ENCODE results near the gene COL16A1.

Gene COL16A1

GRCh38 chr1:31647106-31647505, 56.7 kb downstream of the COL16A1 start:
- no peak for DNase-seq (ENCODE audit: low read depth)

DNA sequence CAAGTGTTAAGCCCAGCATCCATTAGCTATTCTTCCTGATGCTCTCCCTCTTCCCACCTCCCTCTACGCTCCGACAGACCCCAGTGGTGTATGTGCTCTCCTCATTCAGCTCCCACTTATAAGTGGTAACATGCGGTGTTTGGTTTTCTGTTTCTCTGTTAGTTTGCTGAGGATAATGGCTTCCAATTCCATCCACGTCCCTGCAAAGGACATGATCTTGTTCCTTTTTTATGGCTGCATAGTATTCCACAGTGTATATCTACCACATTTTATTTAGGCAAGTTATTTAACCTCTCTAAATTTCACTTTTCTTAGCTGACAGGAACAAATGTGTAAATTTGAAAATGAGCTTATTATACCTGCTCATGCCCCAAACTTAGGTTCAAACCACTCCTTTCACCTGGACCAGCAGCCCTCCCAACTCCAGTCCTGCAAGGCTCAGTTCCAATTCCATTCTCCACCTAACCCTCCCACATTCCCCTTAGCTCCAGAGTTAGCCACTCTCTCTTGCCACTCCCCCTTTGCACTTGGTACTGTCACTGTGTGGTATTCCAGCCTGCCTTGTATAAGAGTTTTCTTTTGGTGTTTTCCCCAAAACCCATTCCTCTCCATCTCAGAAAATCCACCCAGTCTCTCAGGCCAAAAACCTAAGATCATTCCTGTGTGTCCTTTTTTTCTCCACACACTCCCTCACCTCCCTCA, 57.4 kb downstream of the COL16A1 start:
- DNase-seq (ENCODE audit: low read depth), result no peak

DNA sequence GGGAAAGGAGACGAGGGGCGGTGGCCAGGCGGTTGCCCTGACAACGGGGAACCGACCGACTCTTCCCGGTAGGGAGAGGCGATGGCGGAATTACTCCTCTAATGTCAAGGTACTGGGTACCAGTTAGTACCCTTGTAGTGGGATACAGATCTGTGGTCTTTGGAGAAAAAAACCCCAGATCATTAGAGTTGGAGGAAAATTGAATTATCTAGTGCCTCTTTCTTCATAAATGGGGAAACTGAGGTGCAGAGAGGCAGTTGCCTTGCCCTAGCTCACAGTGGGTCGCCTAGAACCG, 58.6 kb downstream of the COL16A1 start:
- no peak for DNase-seq (ENCODE audit: low read depth)

- DNase-seq (ENCODE audit: low read depth), result peak; percentile 98
Observed at GRCh38 chr1:31644560-31645273, 59.1 kb downstream of the COL16A1 start, which contains the start of gene PEF1. TSS of gene PEF1 (minus strand) at chr1:31644876. CDS start at chr1:31644864, 12 bp downstream.

DNA sequence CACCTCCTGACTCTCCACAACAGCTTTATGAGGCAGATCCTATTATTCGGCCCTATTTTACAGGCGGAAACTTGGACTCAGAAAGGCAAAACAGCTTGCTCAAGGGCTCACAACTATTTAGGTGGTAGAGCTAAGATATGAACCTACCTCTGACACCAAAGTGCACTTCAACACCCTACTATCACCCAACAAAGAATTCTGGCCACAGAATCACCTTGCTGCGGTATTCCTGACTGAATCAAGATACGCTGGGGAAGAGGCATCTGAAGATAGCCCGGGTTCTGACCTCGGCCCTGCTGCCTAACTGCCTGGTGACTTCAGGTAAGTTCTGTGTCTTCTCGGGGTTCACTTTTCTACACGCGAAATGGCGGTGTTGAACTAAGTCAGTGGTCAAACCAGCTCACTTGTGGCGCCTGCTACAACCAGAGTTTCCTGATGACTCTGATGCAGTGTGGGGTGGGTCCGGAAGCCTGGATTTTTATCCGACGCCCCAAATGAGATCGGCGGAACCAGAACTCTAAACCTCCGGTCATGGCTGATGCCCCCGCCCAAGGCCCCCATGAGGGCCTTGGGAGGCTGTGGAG, 59.7 kb downstream of the COL16A1 start:
- no peak for DNase-seq (ENCODE audit: low read depth)

DNA sequence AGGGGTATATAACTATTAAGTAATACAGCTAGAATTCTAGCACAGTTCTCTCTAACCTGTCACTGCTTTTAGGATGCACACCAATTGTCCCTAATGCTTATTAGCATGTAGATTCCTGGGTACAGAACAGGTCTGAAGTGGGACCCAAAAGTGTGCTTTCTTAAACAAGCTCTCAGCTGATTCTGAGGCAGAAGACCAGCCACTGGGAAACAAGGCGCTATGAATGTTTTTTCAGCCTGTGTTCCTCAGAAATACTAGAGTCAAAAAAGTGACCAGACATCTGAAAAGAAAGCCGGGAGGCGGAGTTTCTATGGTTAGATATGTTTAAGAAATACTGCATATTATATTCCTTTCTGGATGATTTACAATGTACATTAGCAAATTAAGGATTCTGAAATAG, 60.9 kb downstream of the COL16A1 start:
- no peak for DNase-seq (ENCODE audit: low read depth)

GRCh38 chr1:31642366-31642765, 61.5 kb downstream of the COL16A1 start:
- DNase-seq (ENCODE audit: low read depth), result no peak

GRCh38 chr1:31640964-31641363, 62.9 kb downstream of the COL16A1 start:
- no peak for DNase-seq (ENCODE audit: low read depth)

GRCh38 chr1:31640179-31640578, 63.6 kb downstream of the COL16A1 start:
- no peak for DNase-seq (ENCODE audit: low read depth)

- DNase-seq (ENCODE audit: low read depth), result peak; percentile 73
Observed at GRCh38 chr1:31639543-31639942, 64.3 kb downstream of the COL16A1 start.

DNA sequence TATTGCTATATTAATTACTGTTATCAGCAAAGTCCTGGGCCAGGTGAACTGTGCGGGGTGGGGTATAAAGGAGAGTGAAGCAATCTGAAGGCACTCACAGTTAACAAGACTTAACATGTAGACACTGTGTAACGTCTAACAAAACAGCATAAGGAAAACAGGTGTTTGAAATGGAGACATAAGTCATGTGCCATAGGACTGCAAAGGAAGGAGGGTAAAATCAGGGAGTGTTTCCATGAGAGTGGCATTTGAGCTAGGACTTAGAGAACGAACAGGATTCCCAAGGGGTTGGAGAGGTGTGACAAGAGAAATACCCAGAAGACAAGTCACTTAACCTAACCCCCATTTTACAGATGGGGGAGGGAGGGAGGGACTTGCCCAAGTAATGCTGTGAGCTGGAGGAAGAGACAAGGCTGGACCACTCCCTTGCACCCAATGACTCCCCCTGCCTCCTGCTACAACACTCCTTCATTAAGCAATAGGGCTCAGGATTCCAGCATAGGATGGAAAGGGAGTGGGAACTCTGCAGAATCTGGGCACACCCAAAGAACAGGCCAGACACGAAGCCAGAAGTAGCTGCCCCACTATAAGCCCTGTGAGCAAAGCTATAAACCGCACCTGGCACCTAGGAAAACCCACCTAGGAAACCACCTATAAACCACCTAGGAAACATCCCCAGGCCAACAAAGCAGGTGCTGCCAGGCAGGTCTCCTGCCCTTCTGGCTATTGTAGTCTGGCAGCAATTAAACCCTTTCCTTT, 65.7 kb downstream of the COL16A1 start:
- DNase-seq (ENCODE audit: low read depth), result no peak

DNA sequence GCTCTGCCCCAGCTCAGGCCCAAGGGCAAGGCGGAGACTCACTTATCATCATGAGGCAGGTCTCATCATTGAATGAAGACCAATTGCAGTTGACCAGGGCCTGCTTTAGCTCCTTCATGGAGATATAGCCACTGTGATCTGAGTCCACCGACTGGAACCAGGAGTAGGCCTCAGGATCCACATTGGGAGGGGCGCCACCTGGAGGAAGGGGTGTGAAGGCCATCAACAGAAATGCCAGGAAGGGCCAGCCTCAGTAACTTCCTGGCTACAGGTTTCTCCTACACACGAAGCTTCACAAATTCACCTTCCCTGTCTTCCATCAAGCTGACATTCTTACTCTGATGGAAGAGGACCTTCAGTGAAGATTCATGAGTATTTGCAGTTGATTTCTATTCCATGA, 70.7 kb downstream of the COL16A1 start:
- DNase-seq (ENCODE audit: low read depth), result peak; percentile 46

DNA sequence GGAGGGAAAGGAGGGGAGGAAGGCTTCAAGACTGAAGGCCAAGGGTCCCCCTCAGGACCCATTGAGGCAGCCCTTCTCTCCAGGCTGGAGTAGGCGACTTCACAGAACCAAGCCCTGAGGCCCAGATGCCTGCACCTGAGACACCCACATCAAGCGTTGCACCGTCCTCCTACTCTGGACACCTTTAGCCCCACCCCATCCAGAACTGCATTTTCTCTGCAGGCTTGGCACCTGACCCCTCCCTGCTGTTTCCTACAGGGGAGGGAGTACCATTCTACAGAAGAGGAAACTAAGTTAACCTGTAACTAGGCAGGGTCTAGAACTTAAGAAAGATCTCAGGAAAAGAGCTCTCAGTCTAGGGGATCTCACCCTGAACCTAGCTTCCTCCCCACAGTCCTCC, 71.2 kb downstream of the COL16A1 start:
- DNase-seq (ENCODE audit: low read depth), result no peak

GRCh38 chr1:31628931-31629556, 74.8 kb downstream of the COL16A1 start:
- DNase-seq (ENCODE audit: low read depth), result no peak

GRCh38 chr1:31627930-31628559, 75.8 kb downstream of the COL16A1 start:
- no peak for DNase-seq (ENCODE audit: low read depth)

DNA sequence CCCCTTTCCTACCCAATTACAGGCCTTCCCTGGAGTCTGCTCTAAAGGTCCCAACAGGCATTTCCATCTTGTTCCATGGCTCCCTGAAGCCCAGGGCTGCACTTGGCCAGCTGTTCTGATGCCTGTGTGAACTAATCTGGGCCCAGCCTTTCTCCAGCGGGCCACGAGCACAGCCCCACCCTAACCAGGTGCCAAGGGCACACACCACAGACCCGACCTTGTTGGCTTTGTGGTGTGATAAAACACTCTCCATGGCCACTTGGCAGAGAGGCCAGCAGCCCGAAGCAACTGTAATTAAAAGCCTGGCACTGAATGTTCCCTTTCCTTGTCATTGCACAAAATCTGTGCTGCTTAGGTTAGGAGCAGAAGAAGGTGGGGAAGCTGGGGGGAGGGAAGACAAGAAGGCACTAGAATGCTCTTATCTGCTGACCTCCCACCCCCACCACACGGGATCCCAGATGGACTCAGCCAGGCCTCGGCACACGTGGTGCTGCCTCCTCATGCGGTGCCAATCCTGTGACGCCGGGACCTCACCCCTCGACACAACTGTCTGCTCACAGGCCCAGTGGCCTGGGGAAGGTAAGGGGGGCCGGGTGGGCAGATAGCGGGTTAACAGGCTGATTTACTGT, 76.4 kb downstream of the COL16A1 start:
- no peak for DNase-seq (ENCODE audit: low read depth)

DNA sequence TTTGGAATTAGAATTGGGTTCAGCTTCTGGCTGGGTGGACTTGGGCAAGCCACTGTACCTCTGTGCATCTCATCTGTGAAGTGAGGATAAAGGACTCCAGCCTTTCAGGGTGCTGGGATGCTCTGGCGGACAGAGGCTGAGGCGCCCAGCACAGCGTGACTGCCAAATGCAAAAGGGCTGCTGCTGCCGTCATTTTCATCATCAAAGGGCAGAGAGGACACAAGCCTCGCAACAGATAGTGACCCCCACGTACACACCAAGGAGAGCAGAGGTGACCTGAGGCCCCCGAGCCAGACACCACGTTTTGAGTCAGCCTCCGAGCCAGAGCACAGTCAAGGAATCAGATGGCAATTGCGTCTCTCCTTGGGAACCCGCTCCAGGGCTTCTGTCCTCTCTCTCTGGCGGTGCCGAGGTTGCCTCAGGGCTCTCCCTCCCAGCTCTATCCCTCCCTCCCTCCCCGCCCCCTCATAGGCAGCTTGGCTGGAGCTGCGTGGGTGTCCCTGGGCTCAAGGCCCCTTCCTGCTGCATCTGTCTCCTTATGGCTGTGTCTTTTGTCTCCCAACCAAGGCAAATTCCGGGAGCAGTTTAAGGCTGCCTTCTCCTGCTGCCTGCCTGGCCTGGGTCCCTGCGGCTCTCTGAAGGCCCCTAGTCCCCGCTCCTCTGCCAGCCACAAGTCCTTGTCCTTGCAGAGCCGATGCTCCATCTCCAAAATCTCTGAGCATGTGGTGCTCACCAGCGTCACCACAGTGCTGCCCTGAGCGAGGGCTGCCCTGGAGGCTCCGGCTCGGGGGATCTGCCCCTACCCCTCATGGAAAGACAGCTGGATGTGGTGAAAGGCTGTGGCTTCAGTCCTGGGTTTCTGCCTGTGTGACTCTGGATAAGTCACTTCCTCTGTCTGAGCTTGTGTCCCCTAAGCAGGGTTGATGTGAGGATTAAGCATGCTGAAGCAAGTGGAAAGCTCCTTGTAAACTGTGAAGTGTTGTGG, 77.3 kb downstream of the COL16A1 start:
- DNase-seq (ENCODE audit: low read depth), result peak; percentile 68

DNA sequence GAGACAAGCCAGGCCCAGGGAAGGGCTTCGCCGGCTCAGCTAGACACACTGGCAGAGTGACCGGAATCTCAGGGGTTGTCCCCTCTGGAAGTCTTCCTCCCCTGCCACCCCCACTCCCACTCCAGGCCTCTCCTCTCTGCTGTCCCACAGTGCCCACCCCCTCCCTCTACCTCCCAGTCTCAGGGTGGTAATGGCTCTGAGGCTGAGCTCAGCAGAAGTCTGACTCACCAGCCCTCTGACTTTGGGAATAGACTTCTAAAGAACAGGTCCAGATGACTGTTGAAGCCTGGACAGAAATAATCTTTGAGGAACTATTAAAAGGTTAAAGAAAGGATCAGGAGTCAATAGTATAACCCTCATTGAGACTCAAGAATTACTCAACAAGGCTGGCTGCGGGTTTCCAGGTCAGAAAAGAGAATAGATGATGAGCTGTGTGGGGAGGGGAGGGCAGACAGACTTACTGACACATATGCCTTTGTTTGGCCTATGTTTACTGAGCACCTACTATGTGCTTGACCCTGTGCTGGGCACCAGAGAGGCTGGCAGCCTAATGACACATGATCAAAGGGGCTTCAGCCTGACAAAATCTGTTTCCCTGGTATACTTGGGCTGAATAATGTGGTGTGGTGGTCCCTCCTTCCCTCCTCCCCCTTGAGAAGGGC, 78.1 kb downstream of the COL16A1 start:
- DNase-seq (ENCODE audit: low read depth), result peak; percentile 73

- DNase-seq (ENCODE audit: low read depth), result no peak
Observed at GRCh38 chr1:31624731-31625514, 78.9 kb downstream of the COL16A1 start.
